BE2C (cell line): ENCODE data around the gene KIF11.
"Not testable (repeated sequence)": the region's sequence is repeated elsewhere in the genome, so short reads cannot be mapped to it uniquely, and the experiment has no call there.

Experiments used
- DNase-seq: peaks from one replicate; pipeline ENCODE4 v3.0.0-alpha.2; 2020
- H3K27me3 ChIP-seq: fragments of 250-450 bp; sonication (Bioruptor Pico); 2 replicates; pipeline ENCODE4 v1.5.1; 2020; ENCODE audit warnings: mild to moderate bottlenecking
- H3K36me3 ChIP-seq: fragments of 250-450 bp; sonication (Bioruptor Pico); 2 replicates; pipeline ENCODE4 v1.5.1; 2020; ENCODE audit warnings: mild to moderate bottlenecking
- H3K4me1 ChIP-seq: fragments of 250-450 bp; sonication (Bioruptor Pico); 2 replicates; pipeline ENCODE4 v1.5.1; 2020
- H3K4me3 ChIP-seq: 2 replicates; pipeline ENCODE4 v1.5.1; 2011; ENCODE audit warnings: low read depth, low read length
- H3K9me3 ChIP-seq: fragments of 250-450 bp; sonication (Bioruptor Pico); 2 replicates; pipeline ENCODE4 v1.5.1; 2020
- TF ChIP-seq, protein P1 (sequence below): IDR thresholded peaks from 2 replicates; pipeline ENCODE4 v1.5.1; 2012; ENCODE audit warnings: mild to moderate bottlenecking, low read depth, low read length

KIF11 gene

DNA sequence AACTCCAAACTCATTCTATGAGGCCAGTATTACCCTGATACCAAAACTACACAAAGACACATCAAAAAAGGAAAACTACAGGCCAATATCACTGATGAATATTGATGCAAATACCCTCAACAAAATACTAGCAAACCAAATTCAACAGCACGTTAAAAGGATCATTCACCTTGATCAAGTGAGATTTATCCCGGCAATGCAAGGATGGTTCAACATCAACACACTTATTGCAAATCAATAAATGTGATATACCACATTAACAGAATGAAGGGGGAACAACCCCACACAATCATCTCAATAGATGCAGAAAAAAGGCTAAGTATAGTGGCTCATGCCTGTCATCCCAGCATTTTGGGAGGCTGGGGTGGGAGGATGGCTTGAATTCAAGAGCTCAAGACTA is 39.0 kb upstream of the KIF11 start:
- DNase-seq, result no peak
- Histone ChIP-seq H3K4me3 (no peak overlapping the region), H3K4me1 (no peaks in the 10 kb centered on the region), H3K36me3 (peaks cover 16% of the 10 kb centered on the region), H3K9me3 (no peaks in the 10 kb centered on the region), H3K27me3 (no peaks in the 10 kb centered on the region)
- TF ChIP-seq, protein P1, sequence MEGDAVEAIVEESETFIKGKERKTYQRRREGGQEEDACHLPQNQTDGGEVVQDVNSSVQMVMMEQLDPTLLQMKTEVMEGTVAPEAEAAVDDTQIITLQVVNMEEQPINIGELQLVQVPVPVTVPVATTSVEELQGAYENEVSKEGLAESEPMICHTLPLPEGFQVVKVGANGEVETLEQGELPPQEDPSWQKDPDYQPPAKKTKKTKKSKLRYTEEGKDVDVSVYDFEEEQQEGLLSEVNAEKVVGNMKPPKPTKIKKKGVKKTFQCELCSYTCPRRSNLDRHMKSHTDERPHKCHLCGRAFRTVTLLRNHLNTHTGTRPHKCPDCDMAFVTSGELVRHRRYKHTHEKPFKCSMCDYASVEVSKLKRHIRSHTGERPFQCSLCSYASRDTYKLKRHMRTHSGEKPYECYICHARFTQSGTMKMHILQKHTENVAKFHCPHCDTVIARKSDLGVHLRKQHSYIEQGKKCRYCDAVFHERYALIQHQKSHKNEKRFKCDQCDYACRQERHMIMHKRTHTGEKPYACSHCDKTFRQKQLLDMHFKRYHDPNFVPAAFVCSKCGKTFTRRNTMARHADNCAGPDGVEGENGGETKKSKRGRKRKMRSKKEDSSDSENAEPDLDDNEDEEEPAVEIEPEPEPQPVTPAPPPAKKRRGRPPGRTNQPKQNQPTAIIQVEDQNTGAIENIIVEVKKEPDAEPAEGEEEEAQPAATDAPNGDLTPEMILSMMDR, result no peak

DNA sequence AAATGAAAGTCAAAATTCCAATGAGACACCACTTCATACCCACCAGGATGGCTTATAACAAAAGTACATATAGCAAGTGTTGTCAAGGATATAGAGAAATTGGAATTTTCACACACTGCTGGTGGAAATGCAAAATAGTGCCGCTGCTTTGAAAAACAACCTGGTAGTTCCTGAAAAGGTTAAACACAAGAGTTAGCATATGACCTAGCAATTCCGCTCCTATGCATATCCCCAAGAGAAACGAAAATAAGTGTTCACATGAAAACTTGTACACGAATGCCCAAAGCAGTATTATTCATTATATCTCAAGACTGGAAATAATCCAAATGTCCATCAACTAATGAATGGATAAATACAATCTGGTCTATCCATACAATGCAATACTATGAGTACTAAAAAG is 33.9 kb upstream of the KIF11 start:
- Histone ChIP-seq H3K27me3 (no peaks in the 10 kb centered on the region), H3K4me1 (no peaks in the 10 kb centered on the region), H3K9me3 (no peaks in the 10 kb centered on the region), H3K4me3 (no peak overlapping the region), H3K36me3 (peaks cover 25% of the 10 kb centered on the region)
- TF ChIP-seq, protein P1, result no peak
- no peak for DNase-seq

DNA sequence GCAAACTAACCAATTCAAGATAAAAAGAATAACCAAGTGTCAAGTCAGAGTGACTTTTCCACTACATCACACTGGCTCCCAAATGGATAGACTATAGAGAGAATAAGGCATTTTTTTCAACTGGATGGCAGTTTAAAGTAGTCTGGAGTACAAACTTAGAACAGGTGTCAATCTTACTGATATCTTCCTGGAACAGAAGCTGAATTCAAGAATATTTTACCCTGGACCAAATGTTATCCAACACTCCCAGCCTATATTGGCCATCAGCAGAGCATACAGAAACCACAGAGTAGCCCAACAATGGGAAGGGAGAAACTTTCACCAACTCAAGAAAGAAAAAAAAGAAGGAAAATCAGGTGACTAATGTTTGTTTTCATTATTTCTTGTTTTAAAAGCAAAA is 30.5 kb upstream of the KIF11 start:
- TF ChIP-seq, protein P1, result no peak
- H3K9me3 ChIP-seq, result no peaks in the 10 kb centered on the region
- no peaks in the 10 kb centered on the region for H3K4me1 ChIP-seq
- no peak for DNase-seq
- H3K4me3 ChIP-seq, result no peak overlapping the region
- H3K27me3 ChIP-seq, result no peaks in the 10 kb centered on the region
- H3K36me3 ChIP-seq, result peaks cover 20% of the 10 kb centered on the region

DNA sequence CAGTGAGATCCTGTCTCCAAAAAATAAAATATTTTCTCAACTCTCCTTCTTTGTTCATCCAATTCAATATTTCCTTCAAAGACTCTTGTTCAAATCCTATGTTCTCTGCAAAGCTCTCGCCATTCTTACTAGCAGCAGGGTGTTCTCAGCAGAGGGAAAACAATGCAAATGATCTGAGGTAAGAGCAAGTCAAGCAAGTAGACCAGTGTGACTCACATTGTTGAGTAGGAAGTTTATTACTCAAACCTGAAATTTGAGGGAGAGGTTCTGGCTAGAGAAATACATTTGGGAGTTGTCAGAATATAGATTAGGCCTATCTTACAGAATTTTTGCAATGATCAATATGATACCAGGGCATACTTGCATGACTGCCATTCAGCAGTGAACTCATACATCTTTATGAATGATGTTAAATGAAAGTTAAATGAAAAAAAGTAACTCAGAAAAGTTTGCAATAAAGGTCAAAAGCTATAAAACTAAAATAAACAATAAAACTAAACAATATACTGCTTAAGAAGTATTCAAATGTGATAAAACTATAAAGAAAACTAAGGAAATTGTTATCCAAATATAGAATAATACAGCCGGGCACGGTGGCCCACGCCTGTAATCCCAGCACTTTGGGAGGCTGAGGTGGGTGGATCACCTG is 24.9 kb upstream of the KIF11 start:
- no peak for DNase-seq
- TF ChIP-seq, protein P1, result no peak
- Histone ChIP-seq H3K27me3 (no peaks in the 10 kb centered on the region), H3K36me3 (0 out of 2 replicates have a peak, but pooled peaks cover 8% of the 10 kb centered on the region), H3K4me3 (no peak overlapping the region), H3K4me1 (no peaks in the 10 kb centered on the region), H3K9me3 (no peaks in the 10 kb centered on the region)

DNA sequence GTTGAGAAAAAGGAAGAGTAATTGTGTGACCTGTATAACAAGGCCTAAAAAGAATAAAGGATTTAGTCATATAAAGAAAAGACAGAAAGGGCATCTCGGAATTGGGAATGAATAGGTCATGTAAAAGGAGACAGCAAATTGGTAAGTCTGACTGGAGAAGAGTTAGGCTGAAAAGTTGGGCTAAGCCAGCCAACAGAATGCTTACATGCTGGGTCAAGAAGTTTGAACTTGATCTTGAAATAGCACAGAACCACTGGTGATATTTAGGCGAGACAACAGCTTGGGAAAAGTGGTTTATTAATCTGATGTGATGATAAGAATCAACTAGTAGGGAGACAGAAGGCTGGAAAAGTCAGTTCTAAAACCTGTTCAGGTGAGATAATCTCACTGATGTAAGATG is 23.9 kb upstream of the KIF11 start:
- DNase-seq, result no peak
- H3K4me3 ChIP-seq, result no peak overlapping the region
- H3K27me3 ChIP-seq, result no peaks in the 10 kb centered on the region
- 0 out of 2 replicates have a peak, but pooled peaks cover 6% of the 10 kb centered on the region for H3K36me3 ChIP-seq
- no peaks in the 10 kb centered on the region for H3K4me1 ChIP-seq
- H3K9me3 ChIP-seq, result no peaks in the 10 kb centered on the region
- TF ChIP-seq, protein P1, result no peak

DNA sequence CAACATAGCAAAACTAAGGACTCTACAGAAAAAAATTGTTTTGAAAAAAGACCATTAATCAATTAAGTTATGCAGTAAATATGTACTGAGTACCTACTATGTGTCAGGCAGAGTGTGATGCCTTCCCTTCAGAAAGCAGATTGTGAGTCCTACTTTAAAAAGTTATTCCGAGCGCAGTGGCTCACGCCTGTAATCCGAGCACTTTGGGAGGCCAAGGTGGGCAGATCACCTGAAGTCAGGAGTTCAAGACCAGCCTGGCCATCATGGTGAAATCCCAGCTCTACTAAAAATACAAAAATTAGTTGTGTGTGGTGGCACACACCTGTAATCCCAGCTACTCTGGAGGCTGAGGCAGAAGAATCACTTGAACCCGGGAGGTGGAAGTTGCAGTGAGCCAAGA is 23.3 kb upstream of the KIF11 start:
- H3K4me3 ChIP-seq, H3K4me1 ChIP-seq, H3K36me3 ChIP-seq, DNase-seq, H3K27me3 ChIP-seq, H3K9me3 ChIP-seq: not testable (repeated sequence)
